Mesendoderm (in vitro differentiated cells): ENCODE measurements around the gene TGFBR3.
A peak's percentile ranks its signal among the peaks of the same experiment; 100 is the strongest.

ENCODE experiments used
- DNase-seq: peaks from one replicate; pipeline ENCODE4 v3.0.0; 2013
- H2AK5ac ChIP-seq: 2 replicates; pipeline ENCODE4 v1.6.1; 2013; ENCODE audit warnings: low read length, inconsistent platforms
- H2BK120ac ChIP-seq: 2 replicates; pipeline ENCODE4 v1.6.1; 2013; ENCODE audit warnings: low read depth, mild to moderate bottlenecking, low read length, moderate library complexity, mixed read lengths
- H2BK15ac ChIP-seq: replicated peaks from 2 replicates; pipeline ENCODE4 v1.6.1; 2013; ENCODE audit warnings: low read depth, mild to moderate bottlenecking, moderate library complexity
- H2BK5ac ChIP-seq: 2 replicates; pipeline ENCODE4 v1.6.1; 2013; ENCODE audit warnings: low read length, inconsistent platforms
- H3K18ac ChIP-seq: 2 replicates; pipeline ENCODE4 v1.6.1; 2013; ENCODE audit warnings: mild to moderate bottlenecking, low read length, mixed read lengths
- H3K23ac ChIP-seq: one replicate; pipeline ENCODE4 v1.6.1; 2013; ENCODE audit warnings: low read length
- H3K27ac ChIP-seq: 2 replicates; pipeline ENCODE4 v1.5.1; 2013; ENCODE audit warnings: low read depth, mild to moderate bottlenecking, inconsistent platforms, low read length, moderate library complexity
- H3K27me3 ChIP-seq: 2 replicates; pipeline ENCODE4 v1.6.1; 2013; ENCODE audit warnings: low read length, control low read depth, mild to moderate bottlenecking, inconsistent platforms; ENCODE audit not compliant: insufficient read depth, poor library complexity
- H3K36me3 ChIP-seq: 2 replicates; pipeline ENCODE4 v1.6.1; 2013; ENCODE audit warnings: low read length, inconsistent platforms; ENCODE audit not compliant: control insufficient read depth, insufficient read depth
- H3K4ac ChIP-seq: one replicate; pipeline ENCODE4 v1.6.1; 2013; ENCODE audit warnings: low read depth, mild to moderate bottlenecking, low read length, moderate library complexity
- H3K4me1 ChIP-seq: 2 replicates; pipeline ENCODE4 v1.6.1; 2013; ENCODE audit warnings: low read depth, low read length, inconsistent platforms; ENCODE audit not compliant: control insufficient read depth
- H3K4me2 ChIP-seq: 2 replicates; pipeline ENCODE4 v1.6.1; 2013; ENCODE audit warnings: low read length
- H3K4me3 ChIP-seq: 2 replicates; pipeline ENCODE4 v1.5.1; 2013; ENCODE audit warnings: mild to moderate bottlenecking, low read length
- H3K56ac ChIP-seq: one replicate; pipeline ENCODE4 v1.6.1; 2013; ENCODE audit warnings: low read length
- H3K79me1 ChIP-seq: 2 replicates; pipeline ENCODE4 v1.6.1; 2013; ENCODE audit warnings: low read length, inconsistent platforms
- H3K79me2 ChIP-seq: 2 replicates; pipeline ENCODE4 v1.6.1; 2013; ENCODE audit warnings: mild to moderate bottlenecking, low read length; ENCODE audit not compliant: control insufficient read depth, insufficient read depth
- H3K9ac ChIP-seq: 2 replicates; pipeline ENCODE4 v1.6.1; 2013; ENCODE audit warnings: low read length, inconsistent platforms
- H4K5ac ChIP-seq: one replicate; pipeline ENCODE4 v1.6.1; 2013; ENCODE audit warnings: low read length
- H4K8ac ChIP-seq: one replicate; pipeline ENCODE4 v1.6.1; 2013; ENCODE audit warnings: low read depth, mild to moderate bottlenecking, control low read depth, low read length, moderate library complexity
- WGBS: extraction: QIAGEN DNeasy Blood & Tissue Kit; methylation state at CpG from one replicate; pipeline ENCODE4 v1.1.7; 2013; ENCODE audit warnings: low lambda C conversion rate, missing lambda C conversion rate; ENCODE audit not compliant: insufficient coverage; ENCODE audit errors: extremely low coverage; 5-methylcytosine and 5-hydroxymethylcytosine counted together

TGFBR3 gene

DNA sequence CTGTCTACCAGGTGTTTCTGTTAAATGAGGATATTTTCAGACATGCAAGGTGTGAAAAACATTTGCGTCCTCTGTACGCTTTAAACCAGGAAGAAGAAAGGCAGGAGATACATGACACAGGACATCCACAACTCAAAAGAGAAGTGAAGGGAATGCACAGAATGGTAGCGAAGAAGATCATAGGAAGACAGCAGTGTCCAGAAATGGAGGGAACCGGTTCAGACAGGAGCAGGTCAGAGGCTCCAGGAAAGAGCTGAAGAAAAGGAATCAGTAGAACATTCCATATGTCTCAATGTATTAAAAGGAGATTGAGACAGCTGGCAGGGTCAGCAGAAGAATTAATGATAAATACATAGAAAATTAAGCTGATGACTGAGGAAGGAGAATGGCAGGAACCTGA is 194.4 kb downstream of the TGFBR3 start:
- no peak overlapping the region for H3K9ac ChIP-seq
- H3K79me1 ChIP-seq: no peaks in the 10 kb centered on the region
- no peak overlapping the region for H3K23ac ChIP-seq
- no CpG with 5 or more reads among the region's 4 CpGs for WGBS
- no peak overlapping the region for H2AK5ac ChIP-seq
- peaks cover 2% of the 10 kb centered on the region for H3K4me1 ChIP-seq
- no peak overlapping the region for H4K5ac ChIP-seq
- no peak overlapping the region for H2BK5ac ChIP-seq
- H2BK15ac ChIP-seq: no peak overlapping the region
- H3K4me2 ChIP-seq: no peak overlapping the region
- no peak overlapping the region for H3K4ac ChIP-seq
- no peak overlapping the region for H2BK120ac ChIP-seq
- H3K27ac ChIP-seq: no peak overlapping the region
- H3K27me3 ChIP-seq: no peaks in the 10 kb centered on the region
- H3K36me3 ChIP-seq: no peaks in the 10 kb centered on the region
- H4K8ac ChIP-seq: no peak overlapping the region
- no peak overlapping the region for H3K56ac ChIP-seq
- H3K18ac ChIP-seq: no peak overlapping the region
- no peak overlapping the region for H3K4me3 ChIP-seq
- no peaks in the 10 kb centered on the region for H3K79me2 ChIP-seq
- DNase-seq: no peak

DNA sequence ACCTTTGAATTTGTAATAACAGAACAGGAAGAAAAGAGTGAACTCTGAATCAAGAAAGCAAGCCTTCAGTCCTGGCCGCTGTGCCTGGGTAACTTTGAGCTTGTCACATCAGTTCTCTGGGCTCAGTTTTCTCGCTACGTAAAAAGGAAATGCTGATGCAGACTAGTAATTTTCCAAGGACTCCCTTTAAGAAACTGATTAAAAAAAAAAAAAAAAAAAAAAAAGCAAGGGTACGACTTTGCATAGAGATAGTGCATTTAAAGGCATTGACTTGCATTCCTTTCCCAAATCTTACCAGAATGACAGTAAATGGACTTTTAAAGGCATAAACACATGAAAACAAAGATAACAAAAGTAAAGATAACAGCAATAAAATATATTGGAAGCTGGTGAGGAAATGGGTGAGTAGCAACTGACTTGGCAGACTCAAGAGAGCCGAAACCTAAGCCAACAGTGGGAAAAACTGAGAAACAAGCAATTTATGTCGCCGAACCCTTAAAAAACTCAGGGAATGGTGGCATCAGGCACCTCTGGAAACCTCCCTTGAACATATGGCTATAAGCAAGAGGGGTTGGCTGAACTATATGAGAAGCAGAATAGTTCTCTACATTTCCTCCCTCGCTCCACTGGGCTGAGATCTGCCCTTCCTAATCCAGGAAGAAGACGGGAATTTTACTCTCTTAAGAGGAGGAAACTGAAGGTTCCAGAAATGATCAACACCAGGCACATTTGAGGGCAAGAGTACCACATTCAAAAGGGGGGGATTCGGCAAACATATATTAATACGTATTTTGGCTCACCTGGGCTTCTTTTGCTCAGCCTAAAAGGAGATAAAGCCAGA is 196.1 kb downstream of the TGFBR3 start:
- Histone ChIP-seq H3K27ac (no peak overlapping the region), H3K79me2 (no peaks in the 10 kb centered on the region), H4K5ac (no peak overlapping the region), H4K8ac (no peak overlapping the region), H3K4me3 (no peak overlapping the region), H2BK15ac (peak overlapping the region; percentile 36), H3K27me3 (no peaks in the 10 kb centered on the region), H3K23ac (no peak overlapping the region), H2BK5ac (no peak overlapping the region), H3K36me3 (no peaks in the 10 kb centered on the region), H3K9ac (no peak overlapping the region), H2AK5ac (no peak overlapping the region), H3K56ac (no peak overlapping the region), H3K4ac (no peak overlapping the region), H2BK120ac (no peak overlapping the region), H3K4me2 (no peak overlapping the region), H3K4me1 (peaks cover 2% of the 10 kb centered on the region), H3K79me1 (no peaks in the 10 kb centered on the region), H3K18ac (no peak overlapping the region)
- DNase-seq: no peak
- WGBS: no CpG with 5 or more reads among the region's 11 CpGs

DNA sequence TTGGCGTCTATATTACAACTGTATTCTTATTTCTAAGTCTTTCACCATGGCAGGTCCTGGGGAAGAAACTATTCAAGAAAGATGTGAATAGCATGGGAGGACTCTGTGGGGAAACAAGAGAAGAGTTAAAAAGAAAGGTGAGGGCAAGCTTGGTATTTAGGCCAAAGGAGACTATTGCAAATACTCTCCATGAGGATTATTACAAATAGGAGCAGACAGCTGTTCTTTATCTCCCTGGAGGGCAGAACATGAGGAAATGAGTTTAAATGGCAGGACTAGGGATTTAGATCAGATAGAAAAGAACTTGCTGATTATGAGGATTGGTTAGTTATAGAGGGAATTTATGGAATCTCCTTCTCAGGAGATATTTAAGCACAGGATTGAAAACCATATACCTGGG is 198.5 kb downstream of the TGFBR3 start:
- no peak overlapping the region for H3K18ac ChIP-seq
- H3K79me2 ChIP-seq: no peaks in the 10 kb centered on the region
- no peaks in the 10 kb centered on the region for H3K79me1 ChIP-seq
- no CpG with 5 or more reads among the region's 1 CpG for WGBS
- H3K27me3 ChIP-seq: no peaks in the 10 kb centered on the region
- H3K4me1 ChIP-seq: peaks cover 7% of the 10 kb centered on the region
- no peak overlapping the region for H3K23ac ChIP-seq
- no peak overlapping the region for H2BK15ac ChIP-seq
- H3K56ac ChIP-seq: no peak overlapping the region
- H4K8ac ChIP-seq: no peak overlapping the region
- no peak for DNase-seq
- no peak overlapping the region for H2AK5ac ChIP-seq
- H2BK120ac ChIP-seq: no peak overlapping the region
- H3K27ac ChIP-seq: no peak overlapping the region
- no peak overlapping the region for H4K5ac ChIP-seq
- H2BK5ac ChIP-seq: no peak overlapping the region
- H3K4me3 ChIP-seq: no peak overlapping the region
- no peaks in the 10 kb centered on the region for H3K36me3 ChIP-seq
- H3K4ac ChIP-seq: no peak overlapping the region
- no peak overlapping the region for H3K4me2 ChIP-seq
- no peak overlapping the region for H3K9ac ChIP-seq

DNA sequence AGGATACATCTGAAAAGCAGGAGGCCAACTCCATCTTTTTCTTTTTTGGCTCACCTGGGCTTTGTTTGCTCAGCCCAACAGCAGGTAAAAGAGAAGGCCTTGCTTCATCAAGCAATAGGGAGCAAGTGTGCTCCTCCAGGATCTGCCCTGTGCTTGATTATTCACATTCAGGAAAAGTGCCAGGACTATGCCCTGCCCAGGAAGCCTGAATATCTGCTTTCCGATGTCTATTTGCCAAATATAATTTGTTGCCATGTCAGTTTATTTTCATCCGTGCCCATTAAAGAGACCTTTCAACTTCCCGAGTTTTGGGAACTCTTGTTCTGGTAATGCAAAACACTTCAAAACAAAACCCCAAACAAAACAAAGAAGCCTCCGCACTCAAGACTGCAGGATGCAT is 200.0 kb downstream of the TGFBR3 start:
- Histone ChIP-seq H3K56ac (no peak overlapping the region), H3K4me3 (no peak overlapping the region), H3K4me1 (peaks cover 7% of the 10 kb centered on the region), H3K79me2 (no peaks in the 10 kb centered on the region), H3K9ac (no peak overlapping the region), H2AK5ac (no peak overlapping the region), H3K23ac (no peak overlapping the region), H2BK15ac (no peak overlapping the region), H4K5ac (no peak overlapping the region), H3K4ac (no peak overlapping the region), H2BK5ac (no peak overlapping the region), H2BK120ac (no peak overlapping the region), H3K36me3 (no peaks in the 10 kb centered on the region), H3K27me3 (no peaks in the 10 kb centered on the region), H3K27ac (no peak overlapping the region), H4K8ac (no peak overlapping the region), H3K18ac (no peak overlapping the region), H3K4me2 (no peak overlapping the region), H3K79me1 (no peaks in the 10 kb centered on the region)
- no CpG with 5 or more reads among the region's 4 CpGs for WGBS
- DNase-seq: no peak

DNA sequence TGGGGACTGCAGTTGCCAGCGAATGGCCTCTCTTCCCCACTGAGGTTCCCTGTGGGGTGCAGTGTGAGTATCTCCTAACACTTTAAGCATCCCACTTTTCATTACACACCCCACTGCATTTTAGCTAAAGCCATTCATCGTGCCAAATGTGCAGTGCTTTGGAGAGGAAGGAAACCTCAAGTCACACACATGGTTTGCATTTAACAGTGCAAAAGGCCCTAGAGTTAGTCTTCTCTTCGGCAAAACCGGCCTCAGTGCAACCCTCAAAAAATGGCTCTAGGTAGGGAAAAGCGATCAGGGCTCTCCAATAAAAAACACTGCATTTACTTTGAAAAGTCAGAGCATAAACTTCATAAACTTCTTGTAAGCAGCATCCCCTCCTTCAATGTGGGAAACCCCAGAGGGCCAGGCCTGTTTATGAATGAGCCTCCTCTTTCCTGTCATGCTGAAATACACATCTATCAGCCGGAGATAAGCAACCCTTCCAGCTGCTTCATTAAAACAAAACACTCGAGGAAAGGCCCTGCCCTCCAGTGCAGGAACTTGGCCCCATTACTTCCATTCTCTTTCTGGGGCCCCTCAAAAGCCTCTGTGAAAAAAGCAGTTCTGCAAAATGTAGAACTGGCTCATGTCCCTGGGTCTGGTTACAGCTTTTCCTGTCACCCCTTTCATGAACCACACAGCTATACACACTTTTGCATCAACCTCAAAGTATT is 201.3 kb downstream of the TGFBR3 start:
- no CpG with 5 or more reads among the region's 7 CpGs for WGBS
- Histone ChIP-seq H3K36me3 (no peaks in the 10 kb centered on the region), H2BK5ac (no peak overlapping the region), H3K56ac (no peak overlapping the region), H3K27me3 (no peaks in the 10 kb centered on the region), H2BK15ac (no peak overlapping the region), H4K5ac (no peak overlapping the region), H3K4me1 (peaks cover 7% of the 10 kb centered on the region), H3K9ac (no peak overlapping the region), H2BK120ac (no peak overlapping the region), H3K4me2 (no peak overlapping the region), H4K8ac (no peak overlapping the region), H3K18ac (no peak overlapping the region), H3K27ac (no peak overlapping the region), H3K23ac (no peak overlapping the region), H3K4me3 (no peak overlapping the region), H3K79me1 (no peaks in the 10 kb centered on the region), H3K79me2 (no peaks in the 10 kb centered on the region), H3K4ac (no peak overlapping the region), H2AK5ac (no peak overlapping the region)
- no peak for DNase-seq
